ENCODE results near the gene NPTN.

- TF ChIP-seq, protein P1, sequence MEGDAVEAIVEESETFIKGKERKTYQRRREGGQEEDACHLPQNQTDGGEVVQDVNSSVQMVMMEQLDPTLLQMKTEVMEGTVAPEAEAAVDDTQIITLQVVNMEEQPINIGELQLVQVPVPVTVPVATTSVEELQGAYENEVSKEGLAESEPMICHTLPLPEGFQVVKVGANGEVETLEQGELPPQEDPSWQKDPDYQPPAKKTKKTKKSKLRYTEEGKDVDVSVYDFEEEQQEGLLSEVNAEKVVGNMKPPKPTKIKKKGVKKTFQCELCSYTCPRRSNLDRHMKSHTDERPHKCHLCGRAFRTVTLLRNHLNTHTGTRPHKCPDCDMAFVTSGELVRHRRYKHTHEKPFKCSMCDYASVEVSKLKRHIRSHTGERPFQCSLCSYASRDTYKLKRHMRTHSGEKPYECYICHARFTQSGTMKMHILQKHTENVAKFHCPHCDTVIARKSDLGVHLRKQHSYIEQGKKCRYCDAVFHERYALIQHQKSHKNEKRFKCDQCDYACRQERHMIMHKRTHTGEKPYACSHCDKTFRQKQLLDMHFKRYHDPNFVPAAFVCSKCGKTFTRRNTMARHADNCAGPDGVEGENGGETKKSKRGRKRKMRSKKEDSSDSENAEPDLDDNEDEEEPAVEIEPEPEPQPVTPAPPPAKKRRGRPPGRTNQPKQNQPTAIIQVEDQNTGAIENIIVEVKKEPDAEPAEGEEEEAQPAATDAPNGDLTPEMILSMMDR (IDR thresholded peaks at IDR 0.05): no peak
- TF ChIP-seq POLR2A (IDR thresholded peaks at IDR 0.05): no peak
These were observed 94.5 kb downstream of the NPTN start for GRCh38 chr15:73538563-73539211.

All from vagina (tissue), 2 donors.